H1 (cell line): ENCODE measurements around the gene MRPL33. TPM values are rescaled to one million over a fixed set of nuclear protein-coding genes. Genes with fewer than 3 reads are reported as not detected.

Source experiments
- CTCF ChIA-PET: fragments of 300-600 bp; sonication (Branson Sonifier 250); formaldehyde crosslinking; loops from one replicate; lab custom pipeline; 2021; ENCODE audit not compliant: partially characterized antibody; lab: Charles Lee
- POLR2A ChIA-PET: fragments of 300-600 bp; sonication (Branson Sonifier 250); formaldehyde crosslinking; loops from one replicate; lab custom pipeline; 2021; ENCODE audit warnings: inconsistent platforms; ENCODE audit not compliant: partially characterized antibody; lab: Charles Lee
- DNase-seq, 2 experiments: peaks; one replicate each; pipeline versions ENCODE4 v3.0.0 to v3.0.0-alpha.2; 2010 to 2022; ENCODE audit warnings: low spot score in 2 of 2, low read depth in 1 of 2, mixed read lengths in 1 of 2
- FAIRE-seq: peaks from 2 replicates; lab custom pipeline; 2011; peaks lifted over from hg19 to GRCh38; lab: Jason Lieb, UNC
- H2AFZ ChIP-seq: 2 replicates; pipeline ENCODE4 v1.8.1; 2012; ENCODE audit warnings: low read length, inconsistent platforms
- H2AK5ac ChIP-seq: 2 replicates; pipeline ENCODE4 v1.6.1; 2013; ENCODE audit warnings: low read depth, low read length
- H2BK120ac ChIP-seq: replicated peaks from 2 replicates; pipeline ENCODE3; 2013; ENCODE audit warnings: low read depth, low read length, inconsistent platforms
- H2BK12ac ChIP-seq: 2 replicates; pipeline ENCODE4 v1.6.1; 2013; ENCODE audit warnings: low read depth, low read length
- H2BK15ac ChIP-seq: 2 replicates; pipeline ENCODE4 v1.6.1; 2013; ENCODE audit warnings: low read length
- H2BK20ac ChIP-seq: 2 replicates; pipeline ENCODE4 v1.6.1; 2013; ENCODE audit warnings: low read length
- H2BK5ac ChIP-seq: 2 replicates; pipeline ENCODE4 v1.6.1; 2013; ENCODE audit warnings: low read depth, low read length
- H3K14ac ChIP-seq: 2 replicates; pipeline ENCODE4 v1.6.1; 2013; ENCODE audit warnings: inconsistent platforms; ENCODE audit not compliant: insufficient read length
- H3K18ac ChIP-seq: 2 replicates; pipeline ENCODE4 v1.6.1; 2013; ENCODE audit warnings: low read length; ENCODE audit errors: extremely low read depth
- H3K23ac ChIP-seq: 2 replicates; pipeline ENCODE4 v1.6.1; 2013; ENCODE audit warnings: inconsistent platforms; ENCODE audit not compliant: insufficient read length
- H3K23me2 ChIP-seq: 2 replicates; pipeline ENCODE4 v1.6.1; 2013; ENCODE audit warnings: low read depth, low read length
- H3K27ac ChIP-seq: 2 replicates; pipeline ENCODE4 v1.6.1; 2011; ENCODE audit warnings: low read depth, low read length, inconsistent platforms
- H3K27me3 ChIP-seq, 4 experiments: replicated peaks in 1 of 4; 1 replicate in 1 of 4; 2 replicates in 3 of 4; pipeline versions ENCODE4 v1.6.1 to v1.8.1; 2011 to 2013; ENCODE audit warnings: low read length in 3 of 4, mild to moderate bottlenecking in 3 of 4, inconsistent platforms in 2 of 4, mixed read lengths in 2 of 4, moderate library complexity in 1 of 4; ENCODE audit not compliant: control insufficient read depth in 3 of 4, insufficient read depth in 3 of 4; ENCODE audit errors: extremely low read depth in 1 of 4
- H3K36me3 ChIP-seq, 4 experiments: 2 replicates each; pipeline versions ENCODE4 v1.6.1 to v1.8.1; 2011 to 2013; ENCODE audit warnings: mild to moderate bottlenecking in 4 of 4, low read length in 3 of 4, moderate library complexity in 2 of 4, control low read depth in 1 of 4, inconsistent platforms in 1 of 4; ENCODE audit not compliant: insufficient read depth in 4 of 4, control insufficient read depth in 2 of 4
- H3K4ac ChIP-seq: replicated peaks from 2 replicates; pipeline ENCODE3; 2013; ENCODE audit warnings: low read length, low read depth, mixed read lengths, inconsistent platforms; ENCODE audit not compliant: insufficient read length
- H3K4me1 ChIP-seq, 4 experiments: replicated peaks in 1 of 4; 1 replicate in 1 of 4; 2 replicates in 3 of 4; pipeline versions ENCODE4 v1.6.1 to v1.8.1; 2011 to 2013; ENCODE audit warnings: low read length in 3 of 4, inconsistent platforms in 2 of 4, mixed read lengths in 1 of 4; ENCODE audit not compliant: insufficient read depth in 4 of 4, control insufficient read depth in 3 of 4
- H3K4me2 ChIP-seq, 2 experiments: 2 replicates each; pipeline versions ENCODE4 v1.6.1 to v1.8.1; 2011 to 2013; ENCODE audit warnings: low read depth in 2 of 2, low read length in 2 of 2, control low read depth in 1 of 2, inconsistent platforms in 1 of 2, mild to moderate bottlenecking in 1 of 2; ENCODE audit not compliant: insufficient read depth in 1 of 2
- H3K4me3 ChIP-seq, 4 experiments: fragments of 200-600, 300-600 bp in 1 of 4; sonication (generic), shearing (Covaris generic), sonication (Bioruptor Twin) in 1 of 4; 2 replicates each; pipeline versions ENCODE4 v1.5.1 to v1.8.1; 2011 to 2016; ENCODE audit warnings: low read length in 4 of 4, low read depth in 3 of 4, control low read depth in 2 of 4, inconsistent platforms in 2 of 4, mild to moderate bottlenecking in 2 of 4, mixed read lengths in 1 of 4, moderate library complexity in 1 of 4; ENCODE audit not compliant: insufficient read depth in 2 of 4; ENCODE audit errors: extremely low read depth in 1 of 4
- H3K56ac ChIP-seq: replicated peaks from 2 replicates; pipeline ENCODE3; 2013; ENCODE audit warnings: low read depth, mild to moderate bottlenecking, mixed read lengths, low read length, inconsistent platforms; ENCODE audit not compliant: insufficient read length
- H3K79me1 ChIP-seq: 2 replicates; pipeline ENCODE4 v1.6.1; 2013; ENCODE audit warnings: low read depth, low read length, control low read depth
- H3K79me2 ChIP-seq, 2 experiments: 2 replicates each; pipeline versions ENCODE4 v1.6.1 to v1.8.1; 2012 to 2013; ENCODE audit warnings: low read length in 2 of 2, mild to moderate bottlenecking in 2 of 2, inconsistent platforms in 1 of 2; ENCODE audit not compliant: insufficient read depth in 2 of 2, control insufficient read depth in 1 of 2
- H3K9ac ChIP-seq, 4 experiments: replicated peaks in 1 of 4; 1 replicate in 1 of 4; 2 replicates in 3 of 4; pipeline versions ENCODE4 v1.6.1 to v1.8.1; 2011 to 2013; ENCODE audit warnings: low read depth in 3 of 4, low read length in 3 of 4, control low read depth in 2 of 4, mild to moderate bottlenecking in 2 of 4, moderate library complexity in 2 of 4, inconsistent platforms in 1 of 4; ENCODE audit errors: extremely low read depth in 1 of 4
- H3K9me3 ChIP-seq, 2 experiments: 2 replicates each; pipeline versions ENCODE4 v1.6.1 to v1.8.1; 2012 to 2013; ENCODE audit warnings: mild to moderate bottlenecking in 2 of 2, moderate library complexity in 2 of 2, control low read depth in 1 of 2, inconsistent platforms in 1 of 2, low read depth in 1 of 2, low read length in 1 of 2, mixed read lengths in 1 of 2; ENCODE audit not compliant: insufficient read depth in 2 of 2
- H4K20me1 ChIP-seq, 2 experiments: replicated peaks in 1 of 2; 2 replicates each; pipeline versions ENCODE3 to v1.8.1; 2011 to 2013; ENCODE audit warnings: inconsistent platforms in 2 of 2, low read length in 2 of 2, mild to moderate bottlenecking in 1 of 2; ENCODE audit not compliant: insufficient read depth in 2 of 2, control insufficient read depth in 1 of 2
- H4K5ac ChIP-seq: 2 replicates; pipeline ENCODE4 v1.6.1; 2013; ENCODE audit warnings: low read length, low read depth, mixed read lengths, inconsistent platforms; ENCODE audit not compliant: insufficient read length
- H4K8ac ChIP-seq: 2 replicates; pipeline ENCODE4 v1.8.0; 2013; ENCODE audit warnings: mild to moderate bottlenecking, moderate library complexity, low read length, inconsistent platforms; ENCODE audit not compliant: insufficient read depth; ENCODE audit errors: extremely low read depth
- H4K91ac ChIP-seq: replicated peaks from 2 replicates; pipeline ENCODE3; 2013; ENCODE audit warnings: low read length, mixed read lengths, inconsistent platforms; ENCODE audit not compliant: insufficient read length
- EZH2 ChIP-seq: fragments of 200-600 bp; sonication (generic); IDR thresholded peaks from 2 replicates; pipeline ENCODE4 v1.7.1; 2012; ENCODE audit warnings: low read depth, mild to moderate bottlenecking, moderate library complexity, low read length, inconsistent platforms; ENCODE audit not compliant: severe bottlenecking
- FOSL1 ChIP-seq: IDR thresholded peaks from 2 replicates; pipeline ENCODE4 v1.6.1; 2011; ENCODE audit warnings: mild to moderate bottlenecking, low read depth, low read length, moderate library complexity; ENCODE audit not compliant: insufficient read depth
- HDAC6 ChIP-seq: IDR thresholded peaks from one replicate; pipeline ENCODE4 v1.7.1; 2012; ENCODE audit warnings: low read depth, mild to moderate bottlenecking, inconsistent platforms, low read length, moderate library complexity
- JUND ChIP-seq: IDR thresholded peaks from 2 replicates; pipeline ENCODE4 v1.6.1; 2011; ENCODE audit warnings: mild to moderate bottlenecking, improper control_type of control experiment, low read length
- SP2 ChIP-seq: IDR thresholded peaks from 2 replicates; pipeline ENCODE4 v1.6.1; 2012; ENCODE audit warnings: mild to moderate bottlenecking, low read length, inconsistent platforms
- SP4 ChIP-seq: IDR thresholded peaks from 2 replicates; pipeline ENCODE4 v1.6.1; 2012; ENCODE audit warnings: low read length, inconsistent platforms
- SUZ12 ChIP-seq: fragments of 200-600 bp; sonication (generic); IDR thresholded peaks from 2 replicates; pipeline ENCODE4 v1.6.1; 2012; ENCODE audit warnings: mild to moderate bottlenecking, inconsistent platforms, low read length, moderate library complexity, mixed read lengths
- TAF1 ChIP-seq: IDR thresholded peaks from 2 replicates; pipeline ENCODE4 v1.6.1; 2011; ENCODE audit warnings: mild to moderate bottlenecking, low read depth, low read length
- WGBS, 2 experiments: shearing (Covaris generic) in 1 of 2; methylation state at CpG; one replicate each; pipeline versions ENCODE4 v1.1.6 to v1.1.7; 2013 to 2015; ENCODE audit warnings: low lambda C conversion rate in 2 of 2, mixed read lengths in 2 of 2, inconsistent platforms in 1 of 2, low coverage in 1 of 2, missing lambda C conversion rate in 1 of 2; ENCODE audit not compliant: insufficient replicate concordance in 2 of 2, insufficient coverage in 1 of 2, insufficient read length in 1 of 2; ENCODE audit errors: extremely low coverage in 1 of 2, missing lambda C conversion rate in 1 of 2; 5-methylcytosine and 5-hydroxymethylcytosine counted together
- polyA plus RNA-seq, 7 experiments: library from polyadenylated mRNA; depleted of rRNA in 3 of 7; stranded (reverse) in 5 of 7; unstranded in 2 of 7; fragments of >200 nt in 5 of 7; fragments of 200-250 nt in 2 of 7; gene quantifications; 1 replicate in 5 of 7; 2 replicates in 1 of 7; 4 replicates in 1 of 7; pipeline versions ENCODE4 v1.2.1 to v1.2.3, GENCODE V29; 2011 to 2013; ENCODE audit warnings: missing spikeins in 2 of 7, mixed read lengths in 2 of 7
- total RNA-seq: library from RNA; stranded (reverse); fragmentation: NEBNext Ultra II Directional; extraction: Animal tissue kit (Norgen Biotek cat#: 25700); gene quantifications from 2 replicates; pipeline ENCODE4 v1.2.1, GENCODE V29; 2021

Gene MRPL33
- total and polyA plus RNA-seq, 2 of the 8 experiments (the other 6 are each of a cell fraction or from before 2014, with no cell fraction given): 24.3 to 62.9 TPM

DNA sequence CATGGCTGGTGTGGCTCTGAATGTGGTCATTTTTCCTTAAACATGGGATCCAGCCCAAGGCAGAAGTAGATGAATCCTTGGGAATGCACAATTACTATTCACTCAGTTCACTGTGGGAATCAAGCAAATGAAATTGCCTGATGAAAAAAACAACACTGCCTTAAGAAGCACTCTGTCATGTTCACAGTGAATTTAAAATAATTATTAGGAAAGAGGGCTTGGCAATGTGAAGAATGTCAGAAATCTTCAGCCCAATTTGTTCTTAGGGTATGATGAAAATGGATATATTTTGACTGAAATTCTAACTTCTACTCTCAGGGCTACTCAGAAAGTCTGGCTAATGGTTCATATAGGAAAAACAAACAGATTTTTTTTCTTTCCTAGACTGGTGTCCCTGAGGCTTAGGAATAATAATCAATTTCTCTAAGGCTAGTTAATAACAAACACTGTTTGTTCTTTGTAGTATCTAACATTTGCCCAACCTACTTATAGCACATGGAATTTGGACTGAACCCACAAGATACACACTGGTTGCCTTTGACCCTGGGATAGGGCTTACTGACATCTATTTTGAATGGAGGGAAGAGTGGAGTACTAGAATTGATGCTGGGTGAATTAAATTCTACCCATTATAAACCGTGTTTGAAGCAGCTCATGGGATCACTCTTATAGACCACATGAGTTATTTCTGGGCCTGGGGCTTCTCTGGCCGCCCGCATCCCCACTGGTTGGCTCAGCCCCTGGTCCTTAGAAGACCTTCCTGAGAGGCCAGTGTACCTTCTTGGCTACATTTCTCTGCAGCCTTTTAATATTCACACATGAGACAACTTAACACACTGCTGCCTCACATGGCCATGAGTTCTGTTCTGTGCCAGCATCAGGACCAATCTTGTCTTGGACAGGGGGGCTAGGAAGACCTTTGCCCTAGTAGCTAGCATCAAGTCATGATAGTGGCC lies 8.3 kb upstream of the MRPL33 start:
- H4K8ac ChIP-seq: no peak overlapping the region
- H2BK20ac ChIP-seq: no peak overlapping the region
- 95% methylated on average over 3 of the region's 3 CpGs; no CpG with 5 or more reads in 1 of the 2 experiments for WGBS, 2 experiments
- no peak overlapping the region for H3K18ac ChIP-seq
- H3K27me3 ChIP-seq: no peaks in the 10 kb centered on the region
- no peak overlapping the region for H3K56ac ChIP-seq
- H3K9me3 ChIP-seq: no peaks in the 10 kb centered on the region
- H2BK12ac ChIP-seq: no peak overlapping the region
- no peak overlapping the region for H3K27ac ChIP-seq
- no peak overlapping the region for H4K91ac ChIP-seq
- DNase-seq: no peak
- H3K23ac ChIP-seq: no peak overlapping the region
- no peak overlapping the region for H4K5ac ChIP-seq
- H3K79me2 ChIP-seq: no peaks in the 10 kb centered on the region
- POLR2A ChIA-PET: interaction anchor here (1.2 kb wide), 1 partner anchor 12 kb away, joined by 3 read pairs; no protein-coding TSS in a partner anchor
- H3K9ac ChIP-seq: no peak overlapping the region
- H4K20me1 ChIP-seq: no peaks in the 10 kb centered on the region
- no peak overlapping the region for H2AK5ac ChIP-seq
- H3K23me2 ChIP-seq: no peaks in the 10 kb centered on the region
- no peak overlapping the region for H3K4me2 ChIP-seq
- no peak overlapping the region for H3K14ac ChIP-seq
- no peak for FAIRE-seq
- H2AFZ ChIP-seq: no peak overlapping the region
- CTCF ChIA-PET: interaction anchor here (2.3 kb wide), 1 partner anchor 9 kb away, joined by 7 read pairs; no protein-coding TSS in a partner anchor
- no peak overlapping the region for H2BK15ac ChIP-seq
- no peak overlapping the region for H2BK120ac ChIP-seq
- H3K4ac ChIP-seq: no peak overlapping the region
- H3K4me1 ChIP-seq: no peaks in the 10 kb centered on the region
- H3K36me3 ChIP-seq: no peaks in the 10 kb centered on the region; a peak in 1 of 8 replicates
- no peak for TF ChIP-seq EZH2
- no peak for TF ChIP-seq SP2
- no peak for TF ChIP-seq SP4
- no peak for TF ChIP-seq HDAC6
- TF ChIP-seq FOSL1: no peak
- no peak for TF ChIP-seq TAF1
- TF ChIP-seq SUZ12: no peak
- TF ChIP-seq JUND: no peak
- TF ChIP-seq, all 59 proteins: peak for 0
- H3K4me3 ChIP-seq: no peak overlapping the region
- no peaks in the 10 kb centered on the region for H3K79me1 ChIP-seq
- H2BK5ac ChIP-seq: no peak overlapping the region
